ACC112 (cell line): ENCODE measurements around the gene PRKD1.

ENCODE experiments used
- H2AFZ ChIP-seq: fragments of 200-600 bp; sonication (generic); one replicate; pipeline ENCODE4 v1.6.0; 2017; ENCODE audit warnings: antibody characterized with exemption, low read length; ENCODE audit not compliant: unreplicated experiment
- H3K27ac ChIP-seq: fragments of 200-600 bp; sonication (generic); 2 replicates; pipeline ENCODE4 v1.5.1; 2014; ENCODE audit warnings: low read depth, mild to moderate bottlenecking, antibody characterized with exemption, low read length, moderate library complexity
- H3K27me3 ChIP-seq: fragments of 200-600 bp; sonication (generic); 2 replicates; pipeline ENCODE4 v1.6.1; 2014; ENCODE audit warnings: mild to moderate bottlenecking, antibody characterized with exemption, low read length, moderate library complexity, mixed read lengths; ENCODE audit not compliant: insufficient read depth
- H3K36me3 ChIP-seq: fragments of 200-600 bp; sonication (generic); 2 replicates; pipeline ENCODE4 v1.6.1; 2016; ENCODE audit warnings: mild to moderate bottlenecking, antibody characterized with exemption, low read length, moderate library complexity, mixed read lengths; ENCODE audit not compliant: insufficient read depth
- H3K4me1 ChIP-seq: fragments of 200-600 bp; sonication (generic); one replicate; pipeline ENCODE4 v1.6.1; 2016; ENCODE audit warnings: low read length, mixed read lengths; ENCODE audit not compliant: insufficient read depth, unreplicated experiment, control insufficient read depth
- H3K4me3 ChIP-seq: fragments of 200-600 bp; sonication (generic); 2 replicates; pipeline ENCODE4 v1.5.1; 2014; ENCODE audit warnings: mild to moderate bottlenecking, low read depth, low read length
- H3K79me2 ChIP-seq: fragments of 200-600 bp; sonication (generic); one replicate; pipeline ENCODE4 v1.6.0; 2016; ENCODE audit warnings: low read length; ENCODE audit not compliant: control insufficient read depth, unreplicated experiment, insufficient read depth

Gene PRKD1

DNA sequence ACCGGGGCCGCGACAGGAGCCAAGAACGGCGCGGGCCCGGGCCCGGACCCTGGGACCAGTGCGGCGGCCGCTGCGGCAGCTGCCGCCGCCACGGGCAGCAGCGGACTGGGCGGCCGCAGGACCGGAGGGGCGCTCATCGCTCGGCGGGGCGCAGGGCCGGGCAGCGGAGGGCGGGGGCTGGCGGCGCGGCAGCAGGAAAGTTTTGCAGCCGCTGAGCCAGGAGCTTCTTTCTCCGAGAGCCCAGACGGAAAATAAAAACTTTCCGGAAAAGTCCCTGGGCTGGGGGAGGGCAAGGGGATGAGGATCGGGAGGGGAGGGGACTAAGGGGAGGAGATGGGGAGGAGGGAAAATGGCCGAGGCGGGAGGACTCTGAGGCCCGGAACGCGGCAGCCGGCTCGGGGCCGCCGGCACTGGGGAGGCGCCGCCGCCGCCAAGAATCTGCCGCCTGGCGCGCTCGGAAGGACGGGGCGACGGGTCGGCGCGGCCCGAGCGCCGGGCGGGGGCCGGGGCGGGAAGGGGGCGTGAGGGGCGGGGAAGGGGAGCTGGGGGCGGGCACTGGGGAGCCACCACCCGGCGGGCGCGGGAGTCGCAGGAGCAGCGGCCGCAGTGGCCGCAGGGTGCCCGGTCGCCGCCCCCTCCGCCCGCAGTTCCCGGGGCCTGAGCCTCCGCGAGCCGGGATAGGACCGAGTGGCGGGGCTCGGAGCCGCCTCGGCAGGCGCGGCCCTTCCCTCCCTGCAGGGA, at the start of gene PRKD1:
Gene PRKD1, minus strand, starts transcription at position 472 of the 741 bp plus-strand sequence.
- H3K4me1 ChIP-seq: peaks cover 41% of the 10 kb centered on the region
- H2AFZ ChIP-seq: peak within 1 kb of the TSS; percentile 77
- no peaks in the 10 kb centered on the region for H3K36me3 ChIP-seq
- H3K27me3 ChIP-seq: no peaks in the 10 kb centered on the region
- peaks cover 36% of the 10 kb centered on the region for H3K79me2 ChIP-seq
- H3K4me3 ChIP-seq: peak within 1 kb of the TSS; percentile 97
- H3K27ac ChIP-seq: no peak within 1 kb of the TSS

DNA sequence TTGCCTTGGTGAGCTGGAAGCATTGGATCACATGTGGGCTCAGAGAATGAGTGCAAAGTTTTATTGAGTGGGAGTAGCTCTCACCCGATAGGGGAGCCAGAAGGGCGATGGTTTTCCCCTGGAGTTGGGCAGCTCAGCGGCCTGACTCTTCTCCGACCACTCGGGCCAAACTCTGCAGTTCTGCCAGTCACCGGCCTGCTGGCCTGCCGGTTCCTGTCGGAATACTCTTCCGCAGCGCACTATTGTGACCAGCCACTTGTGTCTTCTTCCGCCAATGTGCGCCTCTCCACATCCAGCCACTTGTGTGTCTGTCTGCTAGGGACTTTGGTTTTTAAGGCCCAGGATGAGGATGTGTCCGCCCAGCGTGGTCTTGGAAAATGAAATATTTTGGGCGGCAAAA, 43.5 kb upstream of the PRKD1 start:
- no peak overlapping the region for H3K27ac ChIP-seq
- no peaks in the 10 kb centered on the region for H3K27me3 ChIP-seq
- no peaks in the 10 kb centered on the region for H3K36me3 ChIP-seq
- no peaks in the 10 kb centered on the region for H3K79me2 ChIP-seq
- H3K4me1 ChIP-seq: no peaks in the 10 kb centered on the region
- no peak overlapping the region for H2AFZ ChIP-seq
- no peak overlapping the region for H3K4me3 ChIP-seq

DNA sequence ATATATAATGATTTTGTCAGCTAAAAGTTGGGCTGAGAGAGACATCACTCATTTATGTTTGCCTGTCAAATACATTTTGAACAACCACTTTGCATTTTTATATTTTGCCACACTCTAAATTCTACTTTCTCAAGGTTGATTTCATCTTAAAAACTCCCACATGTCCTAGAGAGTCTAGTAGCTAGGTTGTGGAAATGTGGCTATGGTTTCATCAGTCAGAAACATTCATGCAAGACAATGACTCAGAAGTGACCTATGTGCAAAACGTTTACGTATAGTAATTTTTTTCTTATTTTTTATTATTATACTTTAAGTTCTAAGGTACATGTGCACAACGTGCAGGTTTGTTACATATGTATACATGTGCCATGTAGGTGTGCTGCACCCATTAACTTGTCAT, 27.4 kb upstream of the PRKD1 start:
- no peak overlapping the region for H3K4me3 ChIP-seq
- H3K36me3 ChIP-seq: no peaks in the 10 kb centered on the region
- H3K27ac ChIP-seq: no peak overlapping the region
- no peak overlapping the region for H2AFZ ChIP-seq
- no peaks in the 10 kb centered on the region for H3K27me3 ChIP-seq
- no peaks in the 10 kb centered on the region for H3K4me1 ChIP-seq
- no peaks in the 10 kb centered on the region for H3K79me2 ChIP-seq

DNA sequence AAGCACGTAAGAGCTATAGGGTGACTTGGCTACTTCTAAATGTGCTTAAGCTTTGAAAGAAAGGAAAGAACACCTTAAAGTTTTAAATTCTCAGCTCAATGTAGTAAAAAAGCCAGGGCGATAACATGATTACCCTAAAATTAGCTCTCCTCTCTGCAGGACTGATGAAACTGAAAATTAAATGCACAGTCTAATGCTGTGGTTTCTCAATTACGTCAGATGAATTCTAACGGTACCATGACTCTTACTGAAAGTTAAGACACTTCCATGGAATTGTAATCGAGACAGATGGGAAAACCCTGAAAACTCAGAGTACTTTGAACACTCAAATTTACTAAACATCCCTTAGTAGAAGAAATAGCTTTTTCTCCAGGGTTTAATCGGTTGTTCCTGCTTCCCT, 25.9 kb upstream of the PRKD1 start:
- Histone ChIP-seq H3K4me1 (no peaks in the 10 kb centered on the region), H3K4me3 (no peak overlapping the region), H3K27ac (no peak overlapping the region), H2AFZ (no peak overlapping the region), H3K79me2 (no peaks in the 10 kb centered on the region), H3K36me3 (no peaks in the 10 kb centered on the region), H3K27me3 (no peaks in the 10 kb centered on the region)

DNA sequence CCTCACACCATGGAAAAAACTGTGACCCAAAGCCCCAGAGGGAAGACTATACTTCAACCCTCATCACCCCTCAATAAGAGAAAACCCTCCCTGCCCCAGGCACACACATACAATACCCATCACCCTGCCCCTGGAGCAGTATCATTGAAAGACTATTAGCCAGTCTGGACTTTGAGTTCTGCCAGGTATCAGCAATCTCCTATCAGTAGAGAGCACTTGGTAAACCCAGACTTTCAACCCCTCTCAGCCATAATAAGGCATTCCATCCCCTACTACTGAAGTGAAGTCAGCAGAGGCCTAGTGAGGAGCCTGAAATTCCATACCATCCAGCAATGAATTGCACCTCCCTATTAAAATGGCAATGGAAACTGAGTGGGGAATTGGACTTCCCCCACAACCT, 16.4 kb upstream of the PRKD1 start:
- H3K36me3 ChIP-seq: no peaks in the 10 kb centered on the region; the same call in 1 of the 2 replicates
- no peak overlapping the region for H2AFZ ChIP-seq
- H3K79me2 ChIP-seq: no peaks in the 10 kb centered on the region
- no peaks in the 10 kb centered on the region for H3K4me1 ChIP-seq
- H3K27me3 ChIP-seq: no peaks in the 10 kb centered on the region
- H3K27ac ChIP-seq: no peak overlapping the region
- H3K4me3 ChIP-seq: no peak overlapping the region

DNA sequence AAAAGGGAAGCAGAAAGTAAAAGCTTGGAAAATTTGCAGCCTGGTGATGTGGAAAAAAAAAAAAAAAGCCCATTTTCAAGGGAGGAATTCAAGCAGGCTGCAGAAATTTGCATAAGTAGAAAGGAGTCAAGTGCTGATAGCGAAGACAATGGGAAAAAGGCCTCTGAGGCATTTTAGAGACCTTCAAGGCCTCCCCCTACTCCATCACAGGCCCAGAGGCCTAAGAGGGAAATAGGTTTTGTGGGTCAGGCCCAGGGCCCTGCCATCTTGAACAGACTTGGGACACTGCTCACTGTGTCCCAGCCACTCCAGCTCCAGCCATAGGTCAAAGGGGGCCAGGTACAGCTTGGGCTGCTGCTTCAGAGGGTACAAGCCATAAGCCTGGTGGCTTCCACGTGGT, 13.8 kb upstream of the PRKD1 start:
- Histone ChIP-seq H2AFZ (no peak overlapping the region), H3K27me3 (no peaks in the 10 kb centered on the region), H3K27ac (no peak overlapping the region), H3K4me3 (no peak overlapping the region), H3K79me2 (no peaks in the 10 kb centered on the region), H3K36me3 (no peaks in the 10 kb centered on the region; the same call in 1 of the 2 replicates), H3K4me1 (peaks cover 9% of the 10 kb centered on the region)

DNA sequence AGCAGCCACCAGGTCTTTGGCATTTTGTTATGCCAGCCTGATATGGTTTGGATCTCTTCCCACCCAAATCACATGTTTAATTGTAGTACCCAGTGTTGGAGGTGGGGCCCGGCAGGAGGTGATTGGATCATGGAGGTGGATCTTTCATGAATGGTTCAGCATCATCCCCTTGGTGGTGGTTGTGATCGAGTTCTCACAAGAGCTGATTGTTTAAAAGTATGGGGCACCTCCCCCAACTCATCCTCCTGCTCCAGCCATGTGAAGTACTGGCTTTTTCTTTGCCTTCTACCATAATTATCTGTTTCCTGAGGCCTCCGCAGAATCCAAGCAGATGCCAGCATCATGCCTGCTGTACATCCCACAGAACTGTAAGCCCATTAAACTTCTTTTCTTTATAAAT, 12.8 kb upstream of the PRKD1 start:
- Histone ChIP-seq H3K79me2 (no peaks in the 10 kb centered on the region), H3K27ac (no peak overlapping the region), H2AFZ (no peak overlapping the region), H3K4me1 (peaks cover 9% of the 10 kb centered on the region), H3K4me3 (no peak overlapping the region), H3K36me3 (no peaks in the 10 kb centered on the region; the same call in 1 of the 2 replicates), H3K27me3 (no peaks in the 10 kb centered on the region)

DNA sequence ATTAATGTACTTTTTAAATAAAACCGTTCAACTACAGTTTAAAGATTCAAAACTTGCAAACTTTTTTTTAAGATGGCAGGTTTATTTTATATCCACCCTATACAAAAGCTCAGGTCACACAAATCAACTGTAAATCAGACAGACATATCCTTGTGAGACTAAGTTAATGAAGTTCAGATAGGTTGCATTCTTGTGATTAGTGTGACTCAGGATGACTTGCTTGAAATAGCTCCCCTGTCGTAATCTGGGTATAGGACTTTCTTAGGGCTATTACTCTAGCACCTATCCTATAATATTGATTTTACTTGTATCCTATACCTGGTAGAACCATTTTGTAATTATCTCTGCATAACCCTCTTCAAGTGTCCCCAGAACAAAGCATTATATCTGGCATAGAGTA, 9.5 kb upstream of the PRKD1 start:
- Histone ChIP-seq H3K36me3 (no peaks in the 10 kb centered on the region), H2AFZ (peak overlapping the region; percentile 0), H3K79me2 (no peaks in the 10 kb centered on the region)

DNA sequence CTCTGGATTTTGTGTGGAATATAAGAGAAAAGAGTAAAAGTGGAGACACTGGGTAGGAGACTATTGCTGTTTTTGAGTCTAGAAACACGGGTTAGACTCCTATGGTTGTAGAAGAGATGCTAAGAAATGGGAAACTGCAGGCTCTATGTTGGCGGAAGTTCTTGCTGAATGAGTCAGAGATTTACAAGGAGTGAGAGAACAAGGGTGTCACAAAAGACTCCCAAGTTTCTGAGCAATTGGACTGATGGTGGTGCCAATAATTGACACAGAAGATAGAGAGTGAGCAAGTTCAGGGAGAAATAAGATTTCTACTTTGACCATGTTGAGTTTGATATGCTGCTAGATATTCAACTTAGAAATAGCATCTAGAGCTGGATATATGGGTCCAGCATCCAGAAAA, 2.6 kb upstream of the PRKD1 start:
- Histone ChIP-seq H3K36me3 (no peaks in the 10 kb centered on the region), H2AFZ (no peak overlapping the region), H3K27me3 (no peaks in the 10 kb centered on the region), H3K4me3 (no peak overlapping the region), H3K4me1 (peaks cover 21% of the 10 kb centered on the region), H3K79me2 (peaks cover 15% of the 10 kb centered on the region), H3K27ac (0 out of 2 replicates have a peak overlapping the region, but pooled peaks have one; percentile 3)

More for the DNA sequence above, 9.5 kb upstream of the PRKD1 start:
- Histone ChIP-seq H3K4me3 (no peak overlapping the region), H3K27ac (no peak overlapping the region), H3K27me3 (no peaks in the 10 kb centered on the region), H3K4me1 (peaks cover 9% of the 10 kb centered on the region)

DNA sequence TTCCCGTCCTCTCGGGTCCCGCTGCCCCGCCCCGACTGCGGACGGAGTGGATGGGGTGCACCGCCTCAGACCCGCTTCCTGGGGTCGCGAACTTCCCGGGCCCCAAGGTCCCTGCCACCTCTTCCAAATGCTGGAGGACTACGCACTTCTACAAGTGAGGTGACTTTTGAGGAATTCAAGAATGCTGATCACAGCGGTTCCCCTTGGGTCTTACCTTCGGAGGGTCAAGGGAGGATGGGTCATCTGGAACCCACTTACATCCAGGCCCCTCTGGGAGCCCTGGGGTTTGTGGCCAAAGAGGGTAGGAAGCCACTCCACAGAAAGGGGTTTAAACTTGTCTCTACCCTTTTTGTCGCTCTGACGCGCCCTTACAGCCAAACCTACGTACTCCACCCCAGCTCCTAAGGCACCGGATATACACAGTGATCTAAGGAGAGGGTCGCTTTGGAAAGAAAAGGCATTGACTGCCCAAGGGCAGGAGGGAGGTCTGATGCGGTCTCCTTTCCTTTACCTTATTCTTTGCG, 532 bp upstream of the PRKD1 start:
- no peaks in the 10 kb centered on the region for H3K27me3 ChIP-seq
- H3K27ac ChIP-seq: no peak overlapping the region
- H2AFZ ChIP-seq: peak overlapping the region; percentile 42
- no peaks in the 10 kb centered on the region for H3K36me3 ChIP-seq
- peaks cover 40% of the 10 kb centered on the region for H3K4me1 ChIP-seq
- H3K79me2 ChIP-seq: peaks cover 31% of the 10 kb centered on the region
- H3K4me3 ChIP-seq: peak overlapping the region; percentile 97

DNA sequence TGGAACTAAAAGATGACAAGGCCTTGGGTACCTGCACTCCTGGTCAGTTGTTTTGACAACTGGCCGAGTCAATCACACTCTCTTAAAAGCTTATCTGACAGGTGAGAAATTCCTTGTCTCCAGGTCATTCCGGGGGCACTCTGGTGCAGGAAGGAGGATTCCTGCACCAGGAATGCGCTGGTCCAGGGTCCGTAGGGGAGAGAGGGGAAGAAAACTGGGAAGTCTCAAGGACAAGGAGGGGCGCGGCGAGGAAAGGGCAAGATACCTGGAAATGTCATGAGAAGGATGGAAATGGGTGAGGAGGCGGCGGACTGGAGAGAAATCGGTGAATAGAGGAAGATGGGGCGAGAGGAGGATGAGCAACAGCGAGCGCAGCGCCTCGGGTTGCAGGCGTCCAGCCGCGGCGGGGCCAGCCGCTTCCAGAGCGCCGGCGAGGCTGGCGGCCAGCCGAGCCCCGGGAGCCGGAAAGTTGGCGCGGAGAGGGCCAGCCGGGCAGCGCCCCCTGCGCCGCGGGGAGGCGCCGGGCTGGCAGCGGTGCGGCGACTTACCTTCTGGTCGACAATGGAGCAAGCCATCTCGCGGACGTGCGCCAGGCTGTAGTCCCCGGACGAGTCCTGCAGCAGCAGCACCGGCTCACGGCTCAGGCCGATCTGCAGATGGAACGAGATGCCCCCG, 809 bp downstream of the PRKD1 start:
- H2AFZ ChIP-seq: peak overlapping the region; percentile 77

More for the DNA sequence above, 809 bp downstream of the PRKD1 start:
- H3K27me3 ChIP-seq: no peaks in the 10 kb centered on the region
- no peak overlapping the region for H3K27ac ChIP-seq
- no peaks in the 10 kb centered on the region for H3K36me3 ChIP-seq
- peaks cover 36% of the 10 kb centered on the region for H3K79me2 ChIP-seq
- peaks cover 41% of the 10 kb centered on the region for H3K4me1 ChIP-seq
- peak overlapping the region; percentile 97 for H3K4me3 ChIP-seq
